GM19239 (cell line): ENCODE results near the gene OSMR.
A peak's percentile ranks its signal among the peaks of the same experiment; 100 is the strongest.

Experiments
- DNase-seq: peaks from one replicate; pipeline ENCODE4 v3.0.0; 2011; ENCODE audit warnings: low spot score; ENCODE audit not compliant: insufficient read length
- FAIRE-seq: peaks from 2 replicates; lab custom pipeline; 2011; peaks lifted over from hg19 to GRCh38; lab: Jason Lieb, UNC

The OSMR gene

DNA sequence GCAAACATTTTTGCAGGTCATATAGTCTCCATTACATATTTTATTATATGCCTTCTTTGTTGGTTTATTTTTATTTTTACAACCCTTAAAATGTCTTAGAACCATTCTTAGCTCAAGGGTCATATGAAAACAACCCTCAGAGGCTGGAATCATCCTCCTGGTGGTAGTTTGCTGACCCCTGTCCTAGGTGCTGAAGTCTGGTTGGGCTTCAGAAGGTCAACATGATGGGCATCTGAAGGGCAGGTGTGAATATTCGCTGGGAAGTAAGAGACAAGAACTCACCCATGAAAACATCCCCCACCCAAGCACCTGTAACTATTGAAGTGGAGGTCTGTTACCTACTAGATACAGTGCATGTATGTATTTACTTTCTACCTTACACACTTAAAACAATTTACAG is 75.4 kb downstream of the OSMR start:
- DNase-seq (no peak), FAIRE-seq (no peak)

DNA sequence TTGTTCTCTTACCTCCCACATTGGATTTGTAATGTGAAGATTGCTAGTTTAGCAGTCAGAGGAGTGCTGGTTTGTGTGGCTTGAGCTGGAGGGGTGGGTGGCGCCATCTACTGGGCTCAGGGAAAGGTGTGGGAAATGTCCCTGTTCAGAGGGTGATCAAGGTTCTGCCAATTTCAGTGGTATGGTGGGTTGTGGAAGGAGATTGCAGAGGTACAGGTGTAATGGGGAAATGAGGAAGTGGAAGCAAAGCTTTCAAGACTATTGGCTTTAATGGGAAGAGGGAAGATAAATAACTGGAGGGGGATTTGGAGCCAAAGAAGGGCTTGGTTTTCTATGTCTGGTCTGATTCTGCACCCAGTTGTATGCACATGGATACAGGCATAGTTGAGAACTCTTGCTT is 76.4 kb downstream of the OSMR start:
- DNase-seq: peak; percentile 35

DNA sequence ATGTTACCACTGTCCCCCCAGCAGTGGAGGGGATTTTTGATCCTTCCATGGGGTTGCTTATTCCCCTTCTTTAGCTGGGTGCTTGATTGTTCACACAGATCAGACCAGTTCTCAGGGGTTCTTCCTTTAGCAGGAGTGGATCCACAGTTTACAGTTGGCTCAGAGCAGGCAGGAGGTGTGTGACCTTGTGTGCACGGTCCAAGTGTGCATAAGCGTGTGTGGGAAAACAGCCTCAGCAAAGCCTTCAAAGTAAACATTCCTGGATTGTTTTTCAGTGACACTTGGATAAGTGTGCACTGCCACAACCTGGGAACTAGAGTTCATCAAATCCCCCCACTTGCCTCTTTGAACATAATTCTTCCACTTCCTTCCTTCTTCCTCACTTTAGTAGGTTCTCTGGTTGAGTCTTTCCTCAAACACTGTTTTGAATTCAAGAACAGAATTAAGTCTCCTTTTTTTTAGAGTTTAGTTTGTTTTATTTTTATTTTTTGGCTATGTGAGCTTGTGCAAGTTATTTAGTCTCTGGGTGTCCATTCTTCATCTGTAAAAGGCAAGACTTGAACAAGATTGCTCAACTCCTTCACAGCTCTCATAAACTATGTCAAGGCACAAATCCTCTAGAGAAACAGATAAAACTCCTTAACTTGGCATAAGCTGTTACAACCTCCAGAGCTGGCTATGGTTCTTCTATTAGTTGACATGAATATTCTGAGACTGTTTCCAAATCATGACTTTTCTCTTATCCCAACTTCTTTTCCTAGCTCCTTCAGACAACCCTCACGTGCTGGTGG is 78.0 kb downstream of the OSMR start:
- DNase-seq: no peak
- FAIRE-seq: no peak

More for the DNA sequence above, 76.4 kb downstream of the OSMR start:
- no peak for FAIRE-seq

DNA sequence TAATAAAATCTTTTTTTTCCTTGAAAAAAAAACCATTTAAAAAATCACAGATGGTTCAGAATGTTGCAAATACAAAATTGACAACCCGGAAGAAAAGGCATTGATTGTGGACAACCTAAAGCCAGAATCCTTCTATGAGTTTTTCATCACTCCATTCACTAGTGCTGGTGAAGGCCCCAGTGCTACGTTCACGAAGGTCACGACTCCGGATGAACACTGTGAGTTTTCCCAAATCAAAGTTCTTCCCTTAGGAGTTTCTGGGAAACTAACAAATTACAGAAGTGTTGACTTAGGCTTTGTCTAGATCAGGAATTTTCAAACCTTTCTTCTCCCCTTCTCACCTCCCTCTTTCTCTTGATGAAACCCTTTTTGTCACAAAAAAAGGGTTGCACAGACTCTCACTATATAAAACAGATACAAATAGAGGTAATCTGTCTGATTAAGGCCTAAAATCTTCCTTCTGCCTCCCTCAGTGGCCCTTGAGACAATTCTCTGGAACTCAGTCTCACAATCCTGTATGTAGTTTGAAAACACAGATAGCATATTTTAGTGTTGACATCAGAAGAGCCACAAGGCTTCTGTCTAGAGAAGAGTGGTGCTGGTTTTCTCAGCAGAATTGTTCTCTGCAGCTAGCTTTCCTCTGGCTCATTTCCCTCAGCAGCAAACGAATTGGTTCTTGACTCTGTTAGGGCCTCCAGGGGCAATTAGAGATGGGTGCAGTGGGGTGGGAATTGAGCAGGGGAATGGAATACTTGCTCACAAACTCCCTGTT is 79.5 kb downstream of the OSMR start:
- DNase-seq (no peak), FAIRE-seq (no peak)

DNA sequence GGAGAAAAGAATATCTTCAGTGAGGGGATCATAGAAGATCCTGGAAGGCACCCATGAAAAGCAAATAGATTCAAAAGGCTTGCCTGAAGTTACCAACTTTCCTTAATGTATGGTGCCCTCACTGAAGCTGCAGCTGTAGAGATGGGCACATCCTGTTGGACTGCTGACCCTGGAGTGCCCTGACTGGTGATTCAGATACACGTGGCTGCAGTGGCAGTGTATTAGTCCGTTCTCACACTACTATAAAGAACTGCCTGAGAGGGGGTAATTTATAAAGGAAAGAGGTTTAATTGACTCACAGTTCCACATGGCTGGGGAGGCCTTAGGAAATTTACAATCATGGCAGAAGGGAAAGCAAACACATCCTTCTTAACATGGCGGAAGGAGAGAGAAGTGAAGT is 80.3 kb downstream of the OSMR start:
- FAIRE-seq (no peak), DNase-seq (no peak)

DNA sequence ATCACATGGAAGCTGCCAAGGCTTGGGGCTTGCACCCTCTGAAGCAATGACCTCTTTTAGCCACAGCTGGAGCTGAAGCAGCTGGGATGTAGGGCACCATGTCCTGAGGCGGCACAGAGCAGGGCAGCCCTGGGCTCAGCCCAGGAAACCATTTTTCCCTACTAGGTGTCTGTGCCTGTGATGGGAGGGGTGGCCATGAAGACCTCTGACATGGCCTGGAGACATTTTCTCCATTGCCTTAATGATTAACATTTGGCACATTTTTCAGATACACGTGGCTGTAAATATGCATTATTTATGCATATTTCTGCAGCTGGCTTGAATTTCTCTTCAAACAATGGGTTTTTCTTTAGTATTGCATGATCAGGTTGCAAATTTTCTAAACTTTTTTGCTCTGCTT is 81.7 kb downstream of the OSMR start:
- DNase-seq (no peak), FAIRE-seq (no peak)

DNA sequence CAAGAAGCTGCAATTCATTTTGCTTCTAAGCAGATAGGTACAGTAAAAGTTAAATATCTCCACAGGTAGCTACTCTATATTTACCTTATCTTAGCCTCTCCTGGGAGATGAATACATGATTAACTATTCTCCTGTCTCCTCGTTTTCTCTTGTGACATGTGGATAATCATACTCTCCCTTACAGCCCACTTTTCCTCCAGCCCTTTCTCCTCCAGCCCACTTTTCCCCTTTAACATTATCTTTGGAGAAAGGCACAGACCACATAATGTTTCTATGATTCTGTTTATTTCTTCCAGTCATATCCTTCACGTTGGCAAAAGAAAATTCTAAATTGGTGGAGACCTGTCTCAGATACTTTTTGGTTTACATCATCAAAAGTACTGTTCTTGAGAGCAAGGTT is 84.0 kb downstream of the OSMR start:
- no peak for DNase-seq
- no peak for FAIRE-seq

DNA sequence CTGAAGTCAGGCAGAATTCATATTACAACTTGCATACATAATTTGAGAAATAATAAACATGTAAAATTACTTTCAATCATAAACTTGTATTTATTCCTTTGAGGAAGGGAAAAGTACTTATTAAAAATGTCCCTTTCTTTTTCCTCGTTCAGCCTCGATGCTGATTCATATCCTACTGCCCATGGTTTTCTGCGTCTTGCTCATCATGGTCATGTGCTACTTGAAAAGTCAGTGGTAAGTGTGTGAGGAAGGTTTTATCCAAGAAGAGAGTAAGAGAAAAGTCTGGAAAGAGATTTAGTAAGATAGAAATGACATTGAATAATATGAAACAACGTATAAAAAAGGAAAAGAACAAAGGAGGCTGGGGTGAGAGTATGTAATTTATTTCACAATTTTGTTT is 85.9 kb downstream of the OSMR start:
- no peak for FAIRE-seq
- DNase-seq: no peak

DNA sequence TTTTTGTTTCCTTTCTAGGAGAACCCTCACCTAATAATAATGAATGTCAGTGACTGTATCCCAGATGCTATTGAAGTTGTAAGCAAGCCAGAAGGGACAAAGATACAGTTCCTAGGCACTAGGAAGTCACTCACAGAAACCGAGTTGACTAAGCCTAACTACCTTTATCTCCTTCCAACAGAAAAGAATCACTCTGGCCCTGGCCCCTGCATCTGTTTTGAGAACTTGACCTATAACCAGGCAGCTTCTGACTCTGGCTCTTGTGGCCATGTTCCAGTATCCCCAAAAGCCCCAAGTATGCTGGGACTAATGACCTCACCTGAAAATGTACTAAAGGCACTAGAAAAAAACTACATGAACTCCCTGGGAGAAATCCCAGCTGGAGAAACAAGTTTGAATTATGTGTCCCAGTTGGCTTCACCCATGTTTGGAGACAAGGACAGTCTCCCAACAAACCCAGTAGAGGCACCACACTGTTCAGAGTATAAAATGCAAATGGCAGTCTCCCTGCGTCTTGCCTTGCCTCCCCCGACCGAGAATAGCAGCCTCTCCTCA is 87.1 kb downstream of the OSMR start:
- no peak for FAIRE-seq

DNA sequence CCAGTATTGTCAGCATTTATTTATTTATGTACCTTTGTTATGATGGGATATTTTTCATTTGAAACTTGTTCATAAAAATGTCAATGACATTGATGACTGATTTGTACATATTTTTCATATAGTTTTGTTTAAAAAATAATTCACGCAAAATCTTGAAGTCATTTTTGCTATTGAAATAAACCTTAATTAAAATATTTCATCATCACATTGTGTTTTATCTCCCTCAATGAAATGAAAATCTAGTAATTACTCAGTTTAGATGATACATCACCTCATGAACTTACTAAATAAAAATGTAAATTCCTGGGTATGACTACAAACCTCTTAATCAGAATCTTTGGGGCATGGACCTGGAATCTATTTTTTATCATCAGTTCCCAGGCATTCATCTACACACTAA is 89.6 kb downstream of the OSMR start:
- FAIRE-seq (no peak), DNase-seq (no peak)

More for the DNA sequence above, 87.1 kb downstream of the OSMR start:
- no peak for DNase-seq

DNA sequence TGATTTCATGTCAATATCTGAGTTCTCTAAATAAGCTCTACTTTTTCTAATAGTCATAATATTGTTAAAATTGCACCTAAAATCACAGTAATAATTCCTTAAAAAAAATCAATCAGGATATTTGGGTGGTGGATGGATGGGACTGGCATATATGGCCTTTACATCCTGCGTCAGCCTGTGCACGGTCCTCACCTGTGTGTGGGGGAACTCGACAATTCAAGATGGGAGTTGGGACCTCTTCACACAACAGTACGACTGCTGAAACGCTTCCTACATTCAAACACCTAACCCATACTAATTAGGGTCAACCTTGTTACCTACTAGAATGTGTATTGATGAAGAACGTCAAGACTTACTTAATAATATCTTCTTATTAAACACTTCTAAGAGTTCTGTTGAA is 90.5 kb downstream of the OSMR start:
- DNase-seq (no peak), FAIRE-seq (no peak)

DNA sequence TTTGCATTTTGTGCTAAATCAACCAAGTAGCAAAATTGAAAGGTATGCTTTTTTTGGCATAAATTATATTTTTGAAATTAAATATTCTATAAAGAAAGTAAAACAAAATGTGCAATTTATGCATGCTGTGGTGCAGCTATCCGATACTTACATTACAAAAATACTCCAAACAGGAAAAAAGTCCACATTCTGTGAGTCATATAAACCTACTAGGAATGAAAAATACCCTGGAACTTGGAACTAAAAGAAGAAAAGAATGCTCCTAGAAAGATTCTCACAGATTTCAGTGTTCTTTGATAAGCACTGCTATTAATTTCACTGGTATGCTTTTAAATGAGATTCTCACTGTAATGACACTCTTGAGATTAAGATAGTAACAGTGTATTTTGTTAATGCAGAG is 92.6 kb downstream of the OSMR start:
- no peak for FAIRE-seq

DNA sequence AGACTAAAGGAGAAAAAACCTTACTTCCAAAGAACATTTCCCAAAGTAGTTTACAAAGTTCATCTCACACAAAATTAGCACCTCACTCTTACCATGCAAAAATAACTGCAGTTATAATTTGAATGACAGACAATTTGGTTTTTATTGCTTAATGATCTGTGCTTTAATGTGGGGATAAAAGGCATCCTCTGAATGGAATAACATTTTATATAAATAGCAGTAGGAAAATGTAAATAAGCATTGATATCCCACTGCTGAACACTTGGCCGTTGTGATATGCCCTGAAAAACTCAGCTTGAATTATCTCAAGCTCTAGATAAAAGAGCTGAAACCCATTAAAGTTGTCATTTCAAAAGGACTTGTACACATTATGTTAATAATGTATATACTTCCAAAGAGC is 93.2 kb downstream of the OSMR start:
- no peak for FAIRE-seq
- DNase-seq: no peak

More for the DNA sequence above, 92.6 kb downstream of the OSMR start:
- DNase-seq: no peak

DNA sequence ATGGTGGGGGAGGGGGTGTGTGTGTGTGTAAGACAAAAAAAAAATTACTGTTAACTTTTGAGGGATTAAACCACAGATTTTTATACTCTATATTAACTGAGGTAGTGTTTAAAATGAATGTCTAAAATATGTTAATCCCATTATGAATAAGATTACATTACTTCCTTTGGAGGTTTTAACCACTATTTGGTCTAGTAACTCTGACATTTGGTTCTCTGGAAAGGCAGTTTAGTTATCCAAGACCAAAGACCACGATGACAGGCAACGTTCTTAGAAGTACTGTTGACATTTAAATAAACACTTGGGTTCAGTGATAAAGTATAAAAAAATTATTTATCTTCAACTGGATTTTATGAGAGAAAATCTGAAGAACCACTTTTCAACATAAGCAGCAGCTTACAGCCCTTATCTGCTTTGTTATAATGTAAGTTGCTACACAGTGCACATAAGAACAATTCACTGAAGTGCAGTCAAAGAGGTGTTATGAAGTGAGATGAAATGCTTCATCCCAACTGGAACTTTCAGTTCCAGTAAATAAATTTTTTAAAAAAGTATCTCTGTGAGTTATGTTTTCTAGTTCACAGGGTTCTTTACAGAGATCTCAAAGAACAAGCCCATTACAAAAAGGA is 94.5 kb downstream of the OSMR start:
- DNase-seq (no peak), FAIRE-seq (no peak)

DNA sequence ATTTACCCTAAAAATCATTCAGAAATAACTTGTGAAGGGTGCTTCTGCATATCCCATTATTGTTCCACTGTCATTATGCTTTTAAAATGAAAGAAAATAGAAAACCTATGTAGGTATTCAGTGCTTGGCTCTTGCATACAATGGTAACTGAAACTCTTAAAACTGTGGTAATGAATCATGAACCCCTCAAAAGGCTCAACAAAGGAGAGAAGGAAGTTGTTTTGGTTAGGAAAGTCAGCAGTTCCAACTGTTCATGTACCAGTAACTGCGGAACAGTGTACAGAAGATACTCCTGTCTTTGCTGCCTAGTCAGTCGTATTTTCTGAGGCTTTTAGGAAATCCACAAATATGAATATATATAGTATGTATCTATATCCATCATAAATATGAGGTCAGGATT is 96.1 kb downstream of the OSMR start:
- DNase-seq: no peak
- no peak for FAIRE-seq

DNA sequence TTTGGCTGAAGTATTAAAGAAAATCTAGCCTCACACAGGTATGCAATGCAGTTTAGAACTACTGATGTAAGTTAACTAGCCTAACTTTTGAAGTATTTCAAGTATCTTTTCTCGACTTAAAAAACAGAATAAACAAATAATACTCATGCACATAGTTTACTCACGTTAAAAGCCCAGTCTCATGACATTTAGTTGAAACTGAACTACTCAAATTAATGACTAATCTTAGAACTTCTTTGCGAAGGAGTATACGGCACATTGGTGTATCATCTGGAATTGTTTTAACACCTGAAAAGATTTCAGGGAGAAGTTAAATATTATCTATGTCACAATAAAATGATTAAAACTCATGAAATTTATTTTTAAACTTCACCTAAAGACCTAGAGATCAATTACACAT is 98.5 kb downstream of the OSMR start:
- FAIRE-seq: no peak
- DNase-seq: no peak

DNA sequence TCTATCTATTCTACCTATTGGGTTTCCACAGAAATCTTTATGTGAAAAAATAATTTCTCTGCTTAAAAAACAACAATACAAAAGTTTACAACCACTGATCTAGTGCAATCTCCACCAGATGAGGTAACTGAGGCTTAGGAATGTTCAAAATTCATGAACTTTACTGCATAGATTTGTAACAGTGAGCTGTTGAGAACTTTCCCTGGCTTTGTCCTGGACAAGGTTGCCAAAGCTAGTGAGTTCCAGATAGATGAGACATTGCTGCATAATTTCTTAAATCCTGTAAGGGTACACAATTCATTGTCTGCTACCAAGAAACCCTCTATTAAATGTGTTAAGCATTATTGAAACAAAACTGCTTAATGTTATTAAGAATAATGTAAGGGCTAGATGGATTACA is 102.7 kb downstream of the OSMR start:
- FAIRE-seq (no peak), DNase-seq (no peak)

DNA sequence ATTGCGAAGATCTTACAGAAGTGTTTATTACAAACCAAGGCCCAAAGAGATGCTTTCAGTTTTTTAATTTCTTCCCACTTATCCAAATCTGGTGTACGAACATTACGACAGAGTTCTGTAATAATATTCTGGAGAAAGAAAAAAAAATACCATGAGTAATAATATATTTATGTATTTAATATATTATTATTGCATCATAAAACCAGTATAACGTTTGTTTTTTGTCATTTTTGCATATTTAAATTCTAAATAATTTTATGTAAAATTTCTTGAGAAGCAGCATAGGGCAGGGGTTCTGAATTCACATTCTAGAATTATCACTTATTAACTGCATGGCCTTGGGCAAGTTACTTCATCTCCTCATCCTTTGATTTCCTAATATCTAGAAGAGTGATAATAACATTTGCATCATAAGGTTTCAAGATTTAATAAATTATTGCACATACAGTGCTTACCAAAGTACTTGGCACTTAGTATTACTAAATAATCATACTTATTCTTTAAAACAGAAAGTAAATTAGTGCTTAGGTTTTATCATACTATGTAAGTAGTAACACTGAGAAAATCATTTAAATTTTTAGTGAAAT is 107.7 kb downstream of the OSMR start:
- DNase-seq (no peak), FAIRE-seq (no peak)

DNA sequence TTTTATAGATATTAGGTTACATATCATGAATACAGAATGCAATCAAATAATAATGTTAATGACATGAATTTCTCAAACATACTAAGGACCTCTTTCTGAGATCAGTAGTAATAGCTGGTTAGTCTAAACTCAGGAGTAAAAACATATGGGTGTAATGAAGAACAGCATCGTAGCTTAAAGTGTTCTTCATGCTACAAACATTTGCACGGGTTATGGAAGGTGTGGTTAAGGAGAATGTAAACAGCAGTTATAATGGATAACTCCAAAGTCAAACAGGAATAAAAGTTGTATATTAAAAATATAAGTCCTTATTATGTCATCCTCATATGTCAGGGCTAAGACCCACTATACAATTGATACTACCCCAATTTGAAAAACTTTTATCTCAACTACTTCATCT is 115.9 kb downstream of the OSMR start:
- FAIRE-seq (no peak), DNase-seq (no peak)

DNA sequence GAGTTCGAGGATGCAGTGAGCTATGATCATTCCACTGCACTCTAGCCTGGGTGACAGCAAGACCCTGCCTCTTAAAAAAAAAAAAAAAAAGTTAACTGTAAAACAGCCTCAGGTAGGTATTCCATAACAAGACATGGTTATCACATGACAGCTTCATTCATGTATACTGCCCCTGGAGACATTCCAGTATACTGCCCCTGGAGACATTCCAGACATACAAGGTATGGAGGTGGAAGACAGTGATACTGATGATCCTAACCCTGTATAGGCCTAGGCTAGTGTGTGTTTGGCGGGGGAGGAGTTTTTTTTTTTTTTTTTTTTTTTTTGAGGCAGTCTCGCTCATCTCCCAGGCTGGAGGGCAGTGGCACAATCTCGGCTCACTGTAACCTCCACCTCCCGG is 122.9 kb downstream of the OSMR start:
- DNase-seq (no peak), FAIRE-seq (no peak)

DNA sequence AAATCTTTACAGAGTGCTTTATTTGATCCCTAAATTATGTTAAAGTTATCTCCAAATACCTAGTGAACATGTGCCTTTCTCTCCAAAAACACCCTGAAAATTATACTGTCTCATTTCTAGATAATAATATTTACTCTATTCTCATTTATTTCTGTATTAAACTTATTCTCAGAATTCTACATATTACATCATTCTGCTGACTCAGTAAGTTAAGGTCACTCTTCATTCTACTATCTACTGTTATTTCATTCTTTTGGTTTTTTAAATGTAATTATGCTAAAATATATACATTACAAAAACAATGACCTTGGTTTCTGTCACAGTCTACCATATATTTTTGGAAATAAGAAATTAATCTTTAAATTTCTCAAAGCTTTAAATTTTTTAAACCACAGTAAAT is 132.2 kb downstream of the OSMR start:
- DNase-seq (no peak), FAIRE-seq (no peak)
